NCI-H128 (cell line): ENCODE measurements around the gene DDC.
A peak's percentile ranks its signal among the peaks of the same experiment; 100 is the strongest.
"Not testable (repeated sequence)": the region's sequence is repeated elsewhere in the genome, so short reads cannot be mapped to it uniquely, and the experiment has no call there.

ENCODE experiments used
- DNase-seq: peaks from one replicate; lab custom pipeline; 2025; ENCODE audit not compliant: unreplicated experiment; lab: John Stamatoyannopoulos, UW

Gene DDC

GRCh38 chr7:50461695-50462094 is 103.5 kb downstream of the DDC start:
- no peak for DNase-seq

- not testable (repeated sequence) for DNase-seq
These were observed 106.0 kb downstream of the DDC start for GRCh38 chr7:50459183-50459582.

- not testable (repeated sequence) for DNase-seq
These were observed 106.6 kb downstream of the DDC start for GRCh38 chr7:50458651-50459050.

- DNase-seq, result no peak
These were observed 108.7 kb downstream of the DDC start for GRCh38 chr7:50456371-50457123.

GRCh38 chr7:50455658-50456057 is 109.5 kb downstream of the DDC start:
- no peak for DNase-seq

- no peak for DNase-seq
These were observed 110.2 kb downstream of the DDC start for GRCh38 chr7:50454968-50455367.

- no peak for DNase-seq
These were observed 114.6 kb downstream of the DDC start for GRCh38 chr7:50450590-50451032.

GRCh38 chr7:50449881-50450589 is 115.2 kb downstream of the DDC start, which contains the start of gene FIGNL1:
Gene FIGNL1, minus strand, starts transcription at chr7:50450350. Its CDS starts 3,063 bp downstream, at chr7:50447287.
- peak; percentile 62 for DNase-seq

GRCh38 chr7:50449501-50449880 is 115.7 kb downstream of the DDC start:
- DNase-seq, result no peak

- no peak for DNase-seq
These were observed 116.4 kb downstream of the DDC start for GRCh38 chr7:50448823-50449222.

- DNase-seq, result no peak
These were observed 118.7 kb downstream of the DDC start for GRCh38 chr7:50446542-50446960.

- no peak for DNase-seq
These were observed 128.9 kb downstream of the DDC start for GRCh38 chr7:50436133-50436806.

- no peak for DNase-seq
These were observed 133.4 kb downstream of the DDC start for GRCh38 chr7:50431722-50432305.

- DNase-seq, result no peak
These were observed 133.9 kb downstream of the DDC start for GRCh38 chr7:50431316-50431715.

- no peak for DNase-seq
These were observed 136.3 kb downstream of the DDC start for GRCh38 chr7:50428911-50429310.

GRCh38 chr7:50427518-50427917 is 137.7 kb downstream of the DDC start:
- no peak for DNase-seq

- DNase-seq, result no peak
These were observed 138.7 kb downstream of the DDC start for GRCh38 chr7:50426280-50427045.

- no peak for DNase-seq
These were observed 139.9 kb downstream of the DDC start for GRCh38 chr7:50425318-50425717.

GRCh38 chr7:50423860-50424259 is 141.3 kb downstream of the DDC start:
- no peak for DNase-seq

- DNase-seq, result no peak
These were observed 142.3 kb downstream of the DDC start for GRCh38 chr7:50422858-50423257.

GRCh38 chr7:50421043-50421442 is 144.2 kb downstream of the DDC start:
- DNase-seq, result no peak
